Prostate gland (tissue), 2 donors: Measurements from ENCODE around the gene SPDYE6.

ENCODE experiments used
- POLR2AphosphoS5 ChIP-seq: sonication (generic); formaldehyde crosslinking; IDR thresholded peaks from one replicate; pipeline ENCODE4 v1.6.1; 2017; ENCODE audit warnings: antibody characterized with exemption
- TF ChIP-seq, protein P1 (sequence below), 4 experiments: fragments of 200-600 bp in 2 of 4; fragments of 450-650 bp in 2 of 4; sonication (generic) in 2 of 4; IDR thresholded peaks; 1 replicate in 3 of 4; 2 replicates in 1 of 4; pipeline ENCODE4 v1.5.1; 2016 to 2019; ENCODE audit warnings: antibody characterized with exemption in 4 of 4, mild to moderate bottlenecking in 2 of 4, moderate library complexity in 2 of 4

DNA sequence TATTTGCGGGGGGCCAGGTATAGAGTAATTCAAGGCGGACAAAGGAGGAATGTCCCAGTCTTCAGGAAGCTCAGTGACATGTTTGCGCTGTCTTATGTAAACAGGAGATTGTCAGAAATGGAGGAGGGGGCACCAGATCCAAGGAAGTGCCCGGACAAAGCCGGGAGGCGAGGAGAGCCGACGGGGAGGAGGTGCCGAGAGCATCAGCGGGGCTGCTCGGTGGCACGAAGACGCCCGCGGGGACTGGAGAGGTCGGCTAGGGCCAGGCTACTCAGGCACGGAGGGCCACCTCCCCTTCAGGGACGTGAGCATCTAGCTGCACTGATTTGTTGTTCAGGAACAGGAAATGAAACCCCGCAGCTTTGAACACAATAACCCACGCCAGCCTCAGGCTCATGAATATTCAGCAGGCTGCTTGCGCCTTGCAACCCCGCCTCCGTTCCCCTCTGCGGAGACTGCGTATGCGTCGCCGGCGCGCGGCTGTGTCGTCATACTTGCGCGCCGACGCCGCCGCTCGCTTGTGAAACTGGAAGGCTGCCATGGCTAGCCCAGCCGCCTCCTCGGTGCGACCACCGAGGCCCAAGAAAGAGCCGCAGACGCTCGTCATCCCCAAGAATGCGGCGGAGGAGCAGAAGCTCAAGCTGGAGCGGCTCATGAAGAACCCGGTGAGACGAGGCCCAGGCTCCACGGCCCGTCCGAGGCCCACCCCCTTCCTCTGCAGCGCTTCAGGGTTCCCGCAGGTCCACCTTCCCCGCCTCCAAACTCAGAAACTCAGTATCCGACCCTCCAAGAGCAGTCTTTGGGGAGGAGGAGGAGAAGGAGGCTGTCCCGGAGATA lies 39.8 kb upstream of the SPDYE6 start, which contains the start of gene PRKRIP1:
- TF ChIP-seq, protein P1, sequence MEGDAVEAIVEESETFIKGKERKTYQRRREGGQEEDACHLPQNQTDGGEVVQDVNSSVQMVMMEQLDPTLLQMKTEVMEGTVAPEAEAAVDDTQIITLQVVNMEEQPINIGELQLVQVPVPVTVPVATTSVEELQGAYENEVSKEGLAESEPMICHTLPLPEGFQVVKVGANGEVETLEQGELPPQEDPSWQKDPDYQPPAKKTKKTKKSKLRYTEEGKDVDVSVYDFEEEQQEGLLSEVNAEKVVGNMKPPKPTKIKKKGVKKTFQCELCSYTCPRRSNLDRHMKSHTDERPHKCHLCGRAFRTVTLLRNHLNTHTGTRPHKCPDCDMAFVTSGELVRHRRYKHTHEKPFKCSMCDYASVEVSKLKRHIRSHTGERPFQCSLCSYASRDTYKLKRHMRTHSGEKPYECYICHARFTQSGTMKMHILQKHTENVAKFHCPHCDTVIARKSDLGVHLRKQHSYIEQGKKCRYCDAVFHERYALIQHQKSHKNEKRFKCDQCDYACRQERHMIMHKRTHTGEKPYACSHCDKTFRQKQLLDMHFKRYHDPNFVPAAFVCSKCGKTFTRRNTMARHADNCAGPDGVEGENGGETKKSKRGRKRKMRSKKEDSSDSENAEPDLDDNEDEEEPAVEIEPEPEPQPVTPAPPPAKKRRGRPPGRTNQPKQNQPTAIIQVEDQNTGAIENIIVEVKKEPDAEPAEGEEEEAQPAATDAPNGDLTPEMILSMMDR (IDR thresholded peaks at IDR 0.05) = peak in 1 of 4 experiments; percentile 5
- peak; percentile 86 for TF ChIP-seq POLR2AphosphoS5
